IPS-15b (cell line): ENCODE results near the gene SERTAD3.

ENCODE experiments used
- H3K27me3 ChIP-seq: one replicate; pipeline ENCODE4 v1.6.1; 2013; ENCODE audit warnings: low read length; ENCODE audit not compliant: control insufficient read depth, insufficient read depth
- H3K36me3 ChIP-seq: one replicate; pipeline ENCODE4 v1.6.1; 2013; ENCODE audit warnings: low read length; ENCODE audit not compliant: control insufficient read depth, insufficient read depth
- H3K4me1 ChIP-seq: one replicate; pipeline ENCODE4 v1.6.1; 2013; ENCODE audit warnings: mild to moderate bottlenecking, low read length; ENCODE audit not compliant: control insufficient read depth, insufficient read depth
- H3K4me3 ChIP-seq: one replicate; pipeline ENCODE4 v1.5.1; 2013; ENCODE audit warnings: low read depth, low read length
- H3K9ac ChIP-seq: one replicate; pipeline ENCODE4 v1.6.1; 2013; ENCODE audit warnings: low read depth, mild to moderate bottlenecking, low read length
- H3K9me3 ChIP-seq: one replicate; pipeline ENCODE4 v1.6.1; 2013; ENCODE audit warnings: mild to moderate bottlenecking, low read length; ENCODE audit not compliant: control insufficient read depth, insufficient read depth

SERTAD3 gene

GRCh38 chr19:40396886-40397567 lies 47.1 kb downstream of the SERTAD3 start:
- H3K9ac ChIP-seq: no peak overlapping the region
- H3K27me3 ChIP-seq: peaks cover 10% of the 10 kb centered on the region
- no peaks in the 10 kb centered on the region for H3K36me3 ChIP-seq
- H3K4me3 ChIP-seq: no peak overlapping the region
- H3K9me3 ChIP-seq: no peaks in the 10 kb centered on the region
- peaks cover 3% of the 10 kb centered on the region for H3K4me1 ChIP-seq

- Histone ChIP-seq H3K36me3 (no peaks in the 10 kb centered on the region), H3K27me3 (peaks cover 10% of the 10 kb centered on the region), H3K9me3 (no peaks in the 10 kb centered on the region), H3K4me1 (peaks cover 3% of the 10 kb centered on the region), H3K9ac (no peak overlapping the region), H3K4me3 (no peak overlapping the region)
Measured at GRCh38 chr19:40395956-40396355, 48.2 kb downstream of the SERTAD3 start.

DNA sequence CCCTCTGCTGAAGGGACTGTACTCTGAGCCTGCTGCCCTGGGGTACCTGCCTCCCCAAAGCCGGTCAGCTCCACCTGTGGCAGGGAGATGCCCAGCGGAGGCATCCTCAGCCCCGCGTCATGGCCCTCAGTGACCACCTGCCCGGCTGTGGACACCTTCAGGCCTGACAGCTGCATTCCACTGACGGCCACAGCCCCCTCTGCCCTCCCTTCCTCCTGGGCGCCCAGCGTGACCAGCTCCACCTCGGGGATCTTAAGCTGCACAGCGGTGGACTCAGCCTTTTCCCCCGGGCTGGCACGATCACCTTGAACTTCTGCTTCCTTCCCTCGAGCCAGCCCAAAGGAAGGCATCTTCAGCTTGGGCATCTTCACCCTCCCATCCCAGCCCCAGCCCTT lies 49.3 kb downstream of the SERTAD3 start:
- Histone ChIP-seq H3K36me3 (no peaks in the 10 kb centered on the region), H3K4me3 (no peak overlapping the region), H3K4me1 (peaks cover 3% of the 10 kb centered on the region), H3K9ac (no peak overlapping the region), H3K27me3 (peaks cover 10% of the 10 kb centered on the region), H3K9me3 (no peaks in the 10 kb centered on the region)

- Histone ChIP-seq H3K27me3 (peaks cover 6% of the 10 kb centered on the region), H3K9ac (no peak overlapping the region), H3K9me3 (no peaks in the 10 kb centered on the region), H3K4me3 (no peak overlapping the region), H3K36me3 (no peaks in the 10 kb centered on the region), H3K4me1 (peaks cover 2% of the 10 kb centered on the region)
Measured at GRCh38 chr19:40393894-40394815, 50.0 kb downstream of the SERTAD3 start.

- Histone ChIP-seq H3K4me1 (no peaks in the 10 kb centered on the region), H3K4me3 (no peak overlapping the region), H3K9me3 (no peaks in the 10 kb centered on the region), H3K9ac (no peak overlapping the region), H3K27me3 (peaks cover 2% of the 10 kb centered on the region), H3K36me3 (no peaks in the 10 kb centered on the region)
Measured at GRCh38 chr19:40392894-40393517, 51.1 kb downstream of the SERTAD3 start.

DNA sequence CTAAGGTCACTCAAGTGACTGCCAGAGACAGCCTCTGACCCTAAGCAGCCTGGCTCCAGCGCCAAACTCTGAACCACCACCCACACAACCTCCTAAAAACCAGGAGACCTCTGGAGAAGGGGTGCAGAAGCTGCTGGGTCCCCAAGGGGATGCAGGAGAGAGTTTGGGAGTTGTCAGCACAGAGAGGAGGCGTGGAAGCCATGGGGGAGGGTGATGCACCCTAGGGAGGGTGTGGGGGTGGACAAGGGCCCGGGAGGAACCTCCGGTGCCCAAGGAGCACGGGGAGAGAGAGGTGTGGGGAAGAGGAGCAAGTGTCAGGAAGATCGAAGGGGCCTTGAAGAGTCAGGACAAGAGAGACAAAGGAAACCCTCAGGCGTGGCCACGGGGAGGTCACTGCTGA lies 52.0 kb downstream of the SERTAD3 start:
- Histone ChIP-seq H3K4me1 (no peaks in the 10 kb centered on the region), H3K27me3 (no peaks in the 10 kb centered on the region), H3K9ac (no peak overlapping the region), H3K9me3 (no peaks in the 10 kb centered on the region), H3K36me3 (no peaks in the 10 kb centered on the region), H3K4me3 (no peak overlapping the region)
